GM23338 (cell line): ENCODE measurements around the gene MCCC1. TPM values are rescaled to one million over a fixed set of nuclear protein-coding genes. Genes with fewer than 3 reads are reported as not detected.

ENCODE experiments used
- ATAC-seq: fragments of 200-7000 bp; cut with Tn5 transposase; 3 replicates; pipeline ENCODE4 v1.9.1; 2020
- DNase-seq: peaks from one replicate; pipeline ENCODE4 v3.0.0-alpha.2; 2015; ENCODE audit warnings: low spot score
- H2AFZ ChIP-seq: fragments of 200-600 bp; sonication (generic); 2 replicates; pipeline ENCODE4 v1.8.0; 2016; ENCODE audit warnings: antibody characterized with exemption, mild to moderate bottlenecking, moderate library complexity
- H3F3A ChIP-seq: fragments of 200-600 bp; sonication (generic); replicated peaks from 2 replicates; pipeline ENCODE4 v1.8.0; 2017; ENCODE audit warnings: antibody characterized with exemption, mixed run types, low read depth
- H3K27ac ChIP-seq: fragments of 200-600 bp; sonication (generic); 2 replicates; pipeline ENCODE4 v1.6.1; 2016; ENCODE audit warnings: low read depth
- H3K27me3 ChIP-seq: fragments of 200-600 bp; sonication (generic); 2 replicates; pipeline ENCODE4 v1.8.0; 2016; ENCODE audit warnings: mild to moderate bottlenecking, mixed run types, moderate library complexity; ENCODE audit not compliant: insufficient read depth
- H3K36me3 ChIP-seq: fragments of 200-600 bp; sonication (generic); 2 replicates; pipeline ENCODE4 v1.8.0; 2016; ENCODE audit warnings: mild to moderate bottlenecking; ENCODE audit not compliant: insufficient read depth
- H3K4me1 ChIP-seq: fragments of 200-600 bp; sonication (generic); 2 replicates; pipeline ENCODE4 v1.8.0; 2016; ENCODE audit warnings: mild to moderate bottlenecking, moderate library complexity; ENCODE audit not compliant: insufficient read depth
- H3K4me2 ChIP-seq: fragments of 200-600 bp; sonication (generic); 2 replicates; pipeline ENCODE4 v1.7.1; 2017; ENCODE audit warnings: mixed run types
- H3K4me3 ChIP-seq: fragments of 200-600 bp; sonication (generic); 2 replicates; pipeline ENCODE4 v1.6.1; 2016; ENCODE audit warnings: mixed run types
- H3K79me2 ChIP-seq: fragments of 200-600 bp; sonication (generic); replicated peaks from 2 replicates; pipeline ENCODE4 v1.8.0; 2017; ENCODE audit warnings: mild to moderate bottlenecking; ENCODE audit not compliant: insufficient read depth
- H3K9me2 ChIP-seq: fragments of 200-600 bp; sonication (generic); 2 replicates; pipeline ENCODE4 v1.8.0; 2017; ENCODE audit not compliant: insufficient read depth
- H4K20me1 ChIP-seq: fragments of 200-600 bp; sonication (generic); replicated peaks from 2 replicates; pipeline ENCODE4 v1.8.0; 2017; ENCODE audit warnings: mild to moderate bottlenecking; ENCODE audit not compliant: insufficient read depth
- H3K27ac Mint-ChIP-seq: 2 replicates; pipeline ENCODE4 v1.8.0; 2020; ENCODE audit warnings: inconsistent platforms, mild to moderate bottlenecking, moderate library complexity, mixed read lengths
- H3K27me3 Mint-ChIP-seq: 3 replicates; pipeline ENCODE4 v1.8.0; 2022; ENCODE audit warnings: low read depth, mild to moderate bottlenecking, moderate library complexity, mixed read lengths, inconsistent platforms; ENCODE audit not compliant: insufficient read depth, poor library complexity
- H3K36me3 Mint-ChIP-seq: 3 replicates; pipeline ENCODE4 v1.8.0; 2021; ENCODE audit warnings: low read depth, mild to moderate bottlenecking, inconsistent platforms, moderate library complexity, mixed read lengths
- H3K4me1 Mint-ChIP-seq: 3 replicates; pipeline ENCODE4 v1.8.0; 2020; ENCODE audit warnings: mild to moderate bottlenecking, inconsistent platforms, mixed read lengths
- H3K4me3 Mint-ChIP-seq: 3 replicates; pipeline ENCODE4 v1.8.0; 2021; ENCODE audit warnings: moderate library complexity, mild to moderate bottlenecking, inconsistent platforms, mixed read lengths
- H3K9me3 Mint-ChIP-seq: 3 replicates; pipeline ENCODE4 v1.8.0; 2020; ENCODE audit warnings: moderate library complexity, mild to moderate bottlenecking, inconsistent platforms, mixed read lengths
- CREB1 ChIP-seq: fragments of 250-450 bp; sonication (Bioruptor Pico); IDR thresholded peaks from 2 replicates; pipeline ENCODE4 v1.5.0; 2020; ENCODE audit warnings: low read depth, mild to moderate bottlenecking, moderate library complexity
- CTCF ChIP-seq, 2 experiments: fragments of 200-600 bp in 1 of 2; sonication (generic) in 1 of 2; conservative IDR thresholded peaks; 2 replicates each; pipeline versions ENCODE4 v1.5.1 to v1.6.1; 2016 to 2017; ENCODE audit warnings: antibody characterized with exemption in 2 of 2, low read depth in 2 of 2, mild to moderate bottlenecking in 2 of 2, moderate library complexity in 1 of 2
- ETS1 ChIP-seq: IDR thresholded peaks from 2 replicates; pipeline ENCODE4 v1.6.1; 2016; ENCODE audit warnings: antibody characterized with exemption
- EZH2 ChIP-seq: fragments of 200-600 bp; sonication (generic); IDR thresholded peaks from one replicate; pipeline ENCODE4 v1.8.0; 2017; ENCODE audit warnings: antibody characterized with exemption, mild to moderate bottlenecking, low read depth; ENCODE audit not compliant: unreplicated experiment
- EZH2phosphoT487 ChIP-seq: fragments of 200-600 bp; sonication (generic); IDR thresholded peaks from one replicate; pipeline ENCODE4 v1.8.1; 2018; ENCODE audit warnings: antibody characterized with exemption; ENCODE audit not compliant: unreplicated experiment
- JUNB ChIP-seq: IDR thresholded peaks from one replicate; pipeline ENCODE4 v1.6.1; 2016; ENCODE audit warnings: antibody characterized with exemption; ENCODE audit not compliant: unreplicated experiment
- NANOG ChIP-seq: IDR thresholded peaks from 2 replicates; pipeline ENCODE4 v1.6.1; 2016; ENCODE audit warnings: antibody characterized with exemption, borderline replicate concordance
- POLR2AphosphoS5 ChIP-seq: IDR thresholded peaks from 2 replicates; pipeline ENCODE4 v1.6.1; 2016; ENCODE audit warnings: antibody characterized with exemption, low read depth
- REST ChIP-seq: IDR thresholded peaks from one replicate; pipeline ENCODE4 v1.6.1; 2018; ENCODE audit warnings: antibody characterized with exemption; ENCODE audit not compliant: unreplicated experiment
- STAT1 ChIP-seq: IDR thresholded peaks from one replicate; pipeline ENCODE4 v1.6.1; 2016; ENCODE audit warnings: antibody characterized with exemption; ENCODE audit not compliant: unreplicated experiment
- ZNF114 ChIP-seq: fragments of 250-450 bp; sonication (Bioruptor Pico); IDR thresholded peaks from 2 replicates; pipeline ENCODE4 v1.5.0; 2020; ENCODE audit warnings: mild to moderate bottlenecking, moderate library complexity
- ZNF331 ChIP-seq: fragments of 250-450 bp; sonication (Bioruptor Pico); IDR thresholded peaks from 2 replicates; pipeline ENCODE4 v1.5.0; 2020; ENCODE audit warnings: low read depth, mild to moderate bottlenecking, moderate library complexity
- ZNF462 ChIP-seq: fragments of 250-450 bp; sonication (Bioruptor Pico); IDR thresholded peaks from 2 replicates; pipeline ENCODE4 v1.5.0; 2020; ENCODE audit warnings: mild to moderate bottlenecking, moderate library complexity
- polyA plus RNA-seq: library from polyadenylated mRNA; unstranded; fragments of >200 nt; fragmentation: Nextera tagmentation; extraction: Ambion mirVana; gene quantifications from 2 replicates; pipeline ENCODE4 v1.2.1, GENCODE V29; 2016
- total RNA-seq: library from RNA; depleted of rRNA; stranded (reverse); fragments of >200 nt; shearing (Covaris generic); gene quantifications from 2 replicates; pipeline ENCODE4 v1.2.3, GENCODE V29; 2014

MCCC1 gene
- total and polyA plus RNA-seq, 2 experiments from 2014 or later: 20.2 to 24.2 TPM

GRCh38 chr3:183108001-183108449 is 8.7 kb upstream of the MCCC1 start:
- Mint-ChIP-seq H3K4me1 (no peaks in the 10 kb centered on the region; the same call in 2 of the 3 replicates), H3K4me3 (no peak overlapping the region), H3K27me3 (peaks cover 2% of the 10 kb centered on the region), H3K36me3 (peaks cover 10% of the 10 kb centered on the region; the same call in 1 of the 3 replicates), H3K9me3 (peaks cover 14% of the 10 kb centered on the region), H3K27ac (no peak overlapping the region)
- H3K27ac ChIP-seq: no peak overlapping the region
- H3K27me3 ChIP-seq: no peaks in the 10 kb centered on the region
- H2AFZ ChIP-seq: no peak overlapping the region
- H3K4me3 ChIP-seq: no peak overlapping the region
- H3F3A ChIP-seq: no peaks in the 10 kb centered on the region
- ATAC-seq (no peak), DNase-seq (no peak)
- no peaks in the 10 kb centered on the region for H3K4me1 ChIP-seq
- TF ChIP-seq ZNF114 (CRISPR knock-in tag) (no peak), STAT1 (no peak), EZH2 (no peak), CREB1 (CRISPR knock-in tag) (no peak), ZNF331 (CRISPR knock-in tag) (no peak), REST (no peak), EZH2phosphoT487 (no peak), ETS1 (no peak), CTCF (conservative IDR thresholded peaks at IDR 0.05; ENCODE audit: low read depth in 2 of 2) (no peak), JUNB (no peak), NANOG (no peak), POLR2AphosphoS5 (no peak), ZNF462 (CRISPR knock-in tag) (no peak)
- H3K4me2 ChIP-seq: no peak overlapping the region
- no peaks in the 10 kb centered on the region for H3K36me3 ChIP-seq
- no peaks in the 10 kb centered on the region for H3K9me2 ChIP-seq
- no peaks in the 10 kb centered on the region for H3K79me2 ChIP-seq
- H4K20me1 ChIP-seq: no peaks in the 10 kb centered on the region
